Mesenchymal stem cell (in vitro differentiated cells and primary cell): Measurements from ENCODE around the gene PCSK7.
A peak's percentile ranks its signal among the peaks of the same experiment; 100 is the strongest.

Experiments
- DNase-seq: peaks from one replicate; pipeline ENCODE4 v3.0.0-alpha.2; 2013
- H2AFZ ChIP-seq: one replicate; pipeline ENCODE4 v1.6.1; 2013; ENCODE audit warnings: low read depth, mild to moderate bottlenecking, control low read depth, inconsistent platforms, low read length, moderate library complexity
- H2AK5ac ChIP-seq: 2 replicates; pipeline ENCODE4 v1.6.1; 2013; ENCODE audit warnings: low read length, moderate library complexity, mild to moderate bottlenecking, inconsistent platforms; ENCODE audit not compliant: severe bottlenecking
- H2BK120ac ChIP-seq: one replicate; pipeline ENCODE4 v1.6.1; 2013; ENCODE audit warnings: low read depth, mild to moderate bottlenecking, inconsistent platforms, low read length, moderate library complexity
- H2BK12ac ChIP-seq, 2 experiments: one replicate each; pipeline ENCODE4 v1.6.1; 2013; ENCODE audit warnings: inconsistent platforms in 2 of 2, low read length in 2 of 2, mild to moderate bottlenecking in 2 of 2, moderate library complexity in 2 of 2, control low read depth in 1 of 2
- H2BK15ac ChIP-seq: one replicate; pipeline ENCODE4 v1.6.1; 2013; ENCODE audit warnings: mild to moderate bottlenecking, low read depth, inconsistent platforms; ENCODE audit not compliant: poor library complexity, severe bottlenecking
- H2BK5ac ChIP-seq: 2 replicates; pipeline ENCODE4 v1.6.1; 2013; ENCODE audit warnings: low read depth, mild to moderate bottlenecking, low read length, control low read depth, inconsistent platforms; ENCODE audit not compliant: poor library complexity, severe bottlenecking
- H3K14ac ChIP-seq, 2 experiments: one replicate each; pipeline ENCODE4 v1.6.1; 2013; ENCODE audit warnings: inconsistent platforms in 2 of 2, low read length in 2 of 2, control low read depth in 1 of 2, mild to moderate bottlenecking in 1 of 2, moderate library complexity in 1 of 2
- H3K18ac ChIP-seq, 2 experiments: one replicate each; pipeline ENCODE4 v1.6.1; 2013; ENCODE audit warnings: inconsistent platforms in 2 of 2, low read length in 2 of 2, control low read depth in 1 of 2, low read depth in 1 of 2, mild to moderate bottlenecking in 1 of 2
- H3K23ac ChIP-seq, 2 experiments: one replicate each; pipeline ENCODE4 v1.6.1; 2013; ENCODE audit warnings: inconsistent platforms in 2 of 2, low read length in 2 of 2, mild to moderate bottlenecking in 2 of 2, moderate library complexity in 2 of 2, control low read depth in 1 of 2
- H3K27ac ChIP-seq: 2 replicates; pipeline ENCODE4 v1.5.1; 2013; ENCODE audit warnings: mild to moderate bottlenecking, moderate library complexity, low read length, control low read depth, inconsistent platforms; ENCODE audit not compliant: poor library complexity, severe bottlenecking
- H3K27me3 ChIP-seq, 2 experiments: 2 replicates each; pipeline versions ENCODE4 v1.6.1 to v1.7.0; 2013; ENCODE audit warnings: low read length in 2 of 2, mild to moderate bottlenecking in 2 of 2, moderate library complexity in 2 of 2, control low read depth in 1 of 2, inconsistent platforms in 1 of 2; ENCODE audit not compliant: control insufficient read depth in 1 of 2, insufficient read depth in 1 of 2
- H3K36me3 ChIP-seq, 2 experiments: 2 replicates each; pipeline versions ENCODE4 v1.6.1 to v1.7.0; 2013; ENCODE audit warnings: low read length in 2 of 2, control low read depth in 1 of 2, inconsistent platforms in 1 of 2, low read depth in 1 of 2, mild to moderate bottlenecking in 1 of 2; ENCODE audit not compliant: insufficient read depth in 2 of 2, control insufficient read depth in 1 of 2
- H3K4ac ChIP-seq, 2 experiments: one replicate each; pipeline ENCODE4 v1.6.1; 2013; ENCODE audit warnings: inconsistent platforms in 2 of 2, low read length in 2 of 2, mild to moderate bottlenecking in 2 of 2, moderate library complexity in 2 of 2, control low read depth in 1 of 2, low read depth in 1 of 2
- H3K4me1 ChIP-seq: 2 replicates; pipeline ENCODE4 v1.6.1; 2013; ENCODE audit warnings: low read depth, low read length, control low read depth; ENCODE audit not compliant: control insufficient read depth, insufficient read depth
- H3K4me2 ChIP-seq: 2 replicates; pipeline ENCODE4 v1.6.1; 2013; ENCODE audit warnings: low read length, mild to moderate bottlenecking, inconsistent platforms; ENCODE audit not compliant: poor library complexity, severe bottlenecking
- H3K4me3 ChIP-seq, 2 experiments: 2 replicates each; pipeline versions ENCODE4 v1.5.1 to v1.7.0; 2013; ENCODE audit warnings: low read length in 2 of 2, mild to moderate bottlenecking in 2 of 2, control low read depth in 1 of 2, low read depth in 1 of 2; ENCODE audit not compliant: insufficient read depth in 1 of 2
- H3K79me1 ChIP-seq: replicated peaks from 2 replicates; pipeline ENCODE4 v1.6.1; 2013; ENCODE audit warnings: mild to moderate bottlenecking, control low read depth, low read length, inconsistent platforms; ENCODE audit not compliant: poor library complexity, severe bottlenecking
- H3K9ac ChIP-seq: 2 replicates; pipeline ENCODE4 v1.7.0; 2013; ENCODE audit warnings: mild to moderate bottlenecking, low read length, moderate library complexity
- H3K9me3 ChIP-seq: 2 replicates; pipeline ENCODE4 v1.7.0; 2013; ENCODE audit warnings: mild to moderate bottlenecking, low read length; ENCODE audit not compliant: control insufficient read depth
- H4K8ac ChIP-seq: one replicate; pipeline ENCODE4 v1.6.1; 2013; ENCODE audit warnings: inconsistent platforms, mild to moderate bottlenecking, low read length, moderate library complexity
- H4K91ac ChIP-seq: one replicate; pipeline ENCODE4 v1.6.1; 2013; ENCODE audit warnings: mild to moderate bottlenecking, low read length, inconsistent platforms
- WGBS: methylation state at CpG from one replicate; pipeline ENCODE4 v1.1.7; 2013; ENCODE audit warnings: mixed read lengths; 5-methylcytosine and 5-hydroxymethylcytosine counted together

The PCSK7 gene

GRCh38 chr11:117199053-117199915, 32.6 kb downstream of the PCSK7 start, which contains the start of gene TAGLN:
Gene TAGLN, plus strand, starts transcription at chr11:117199370. Its CDS starts 3,644 bp downstream, at chr11:117203014.
- Histone ChIP-seq H3K4me1 (peaks cover 49% of the 10 kb centered on the region), H3K23ac (peak within 1 kb of the TSS in 1 of 2 experiments; percentile 74), H2BK5ac (peak within 1 kb of the TSS; percentile 71), H4K91ac (peak within 1 kb of the TSS; percentile 85), H4K8ac (peak within 1 kb of the TSS; percentile 89), H3K27me3 (no peaks in the 10 kb centered on the region), H3K79me1 (peaks cover 4% of the 10 kb centered on the region), H2AK5ac (peak within 1 kb of the TSS; percentile 87), H3K9ac (peak within 1 kb of the TSS; percentile 86), H3K4me2 (peak within 1 kb of the TSS; percentile 85), H2BK120ac (peak within 1 kb of the TSS; percentile 64), H2AFZ (peak within 1 kb of the TSS; percentile 55), H3K4ac (peak within 1 kb of the TSS; percentile 54 to 56), H3K18ac (peak within 1 kb of the TSS; percentile 54 to 75), H2BK12ac (peak within 1 kb of the TSS in 1 of 2 experiments; percentile 84), H3K36me3 (peaks cover 25 to 48% of the 10 kb centered on the region in 2 experiments), H3K4me3 (peak within 1 kb of the TSS; percentile 63 to 69), H3K14ac (peak within 1 kb of the TSS in 1 of 2 experiments; percentile 85), H3K27ac (peak within 1 kb of the TSS; percentile 98), H2BK15ac (no peak within 1 kb of the TSS), H3K9me3 (no peaks in the 10 kb centered on the region)
- WGBS: 12% methylated on average over 25 of the region's 34 CpGs
- peak; percentile 85 for DNase-seq

- WGBS: 42% methylated on average over 2 of the region's 4 CpGs
- peaks cover 46% of the 10 kb centered on the region for H3K4me1 ChIP-seq
- DNase-seq: no peak
These were observed 33.3 kb downstream of the PCSK7 start for GRCh38 chr11:117198613-117199012.

GRCh38 chr11:117197516-117198456, 34.1 kb downstream of the PCSK7 start:
- no peak for DNase-seq

More at GRCh38 chr11:117198613-117199012, 33.3 kb downstream of the PCSK7 start:
- peaks cover 4% of the 10 kb centered on the region for H3K79me1 ChIP-seq
- peak overlapping the region in 1 of 2 experiments; percentile 69 for H3K4me3 ChIP-seq
- H2BK15ac ChIP-seq: no peak overlapping the region
- no peak overlapping the region for H2AFZ ChIP-seq
- H2BK120ac ChIP-seq: peak overlapping the region; percentile 64
- H3K18ac ChIP-seq: peak overlapping the region; percentile 7 to 12
- H4K8ac ChIP-seq: peak overlapping the region; percentile 81
- H2BK5ac ChIP-seq: peak overlapping the region; percentile 63
- peak overlapping the region in 1 of 2 experiments; percentile 23 for H2BK12ac ChIP-seq
- peak overlapping the region; percentile 85 for H4K91ac ChIP-seq
- no peaks in the 10 kb centered on the region for H3K27me3 ChIP-seq
- H3K4ac ChIP-seq: peak overlapping the region; percentile 54 to 56
- peak overlapping the region in 1 of 2 experiments; percentile 2 for H3K14ac ChIP-seq
- H3K4me2 ChIP-seq: peak overlapping the region; percentile 46
- H2AK5ac ChIP-seq: peak overlapping the region; percentile 87
- peak overlapping the region; percentile 86 for H3K9ac ChIP-seq
- H3K23ac ChIP-seq: no peak overlapping the region
- peak overlapping the region; percentile 98 for H3K27ac ChIP-seq
- peaks cover 22 to 45% of the 10 kb centered on the region in 2 experiments for H3K36me3 ChIP-seq
- no peaks in the 10 kb centered on the region for H3K9me3 ChIP-seq

More at GRCh38 chr11:117197516-117198456, 34.1 kb downstream of the PCSK7 start:
- peak overlapping the region; percentile 98 for H3K27ac ChIP-seq
- no peak overlapping the region for H3K23ac ChIP-seq
- H3K79me1 ChIP-seq: peaks cover under 1% of the 10 kb centered on the region
- peak overlapping the region; percentile 87 for H2AK5ac ChIP-seq
- H2BK15ac ChIP-seq: no peak overlapping the region
- H3K18ac ChIP-seq: peak overlapping the region in 1 of 2 experiments; percentile 28
- peak overlapping the region in 1 of 2 experiments; percentile 23 for H2BK12ac ChIP-seq
- H2BK120ac ChIP-seq: no peak overlapping the region
- no peak overlapping the region for H3K4me3 ChIP-seq
- H3K4me1 ChIP-seq: peaks cover 39% of the 10 kb centered on the region
- H3K27me3 ChIP-seq: no peaks in the 10 kb centered on the region
- peaks cover 23 to 45% of the 10 kb centered on the region in 2 experiments for H3K36me3 ChIP-seq
- H3K14ac ChIP-seq: no peak overlapping the region
- H2AFZ ChIP-seq: no peak overlapping the region
- peak overlapping the region in 1 of 2 experiments; percentile 56 for H3K4ac ChIP-seq
- H4K91ac ChIP-seq: peak overlapping the region; percentile 85
- H4K8ac ChIP-seq: peak overlapping the region; percentile 81
- 76% methylated on average over 16 of the region's 17 CpGs for WGBS
- H3K9me3 ChIP-seq: no peaks in the 10 kb centered on the region
- H3K9ac ChIP-seq: peak overlapping the region; percentile 86
- no peak overlapping the region for H3K4me2 ChIP-seq
- peak overlapping the region; percentile 63 for H2BK5ac ChIP-seq
